NOMO-1 treated with dmso at 0.1 percent for 144 hours (cell line): ENCODE data around the gene ARPC2.

Experiments used
- DNase-seq: peaks from one replicate; lab custom pipeline; 2025; ENCODE audit not compliant: unreplicated experiment; lab: John Stamatoyannopoulos, UW

Gene ARPC2

GRCh38 chr2:218252509-218253231 lies 35.7 kb downstream of the ARPC2 start:
- peak; percentile 22 for DNase-seq

- no peak for DNase-seq
Observed at GRCh38 chr2:218253232-218253625, 36.2 kb downstream of the ARPC2 start.

- DNase-seq = no peak
Observed at GRCh38 chr2:218255446-218255845, 38.5 kb downstream of the ARPC2 start.

DNA sequence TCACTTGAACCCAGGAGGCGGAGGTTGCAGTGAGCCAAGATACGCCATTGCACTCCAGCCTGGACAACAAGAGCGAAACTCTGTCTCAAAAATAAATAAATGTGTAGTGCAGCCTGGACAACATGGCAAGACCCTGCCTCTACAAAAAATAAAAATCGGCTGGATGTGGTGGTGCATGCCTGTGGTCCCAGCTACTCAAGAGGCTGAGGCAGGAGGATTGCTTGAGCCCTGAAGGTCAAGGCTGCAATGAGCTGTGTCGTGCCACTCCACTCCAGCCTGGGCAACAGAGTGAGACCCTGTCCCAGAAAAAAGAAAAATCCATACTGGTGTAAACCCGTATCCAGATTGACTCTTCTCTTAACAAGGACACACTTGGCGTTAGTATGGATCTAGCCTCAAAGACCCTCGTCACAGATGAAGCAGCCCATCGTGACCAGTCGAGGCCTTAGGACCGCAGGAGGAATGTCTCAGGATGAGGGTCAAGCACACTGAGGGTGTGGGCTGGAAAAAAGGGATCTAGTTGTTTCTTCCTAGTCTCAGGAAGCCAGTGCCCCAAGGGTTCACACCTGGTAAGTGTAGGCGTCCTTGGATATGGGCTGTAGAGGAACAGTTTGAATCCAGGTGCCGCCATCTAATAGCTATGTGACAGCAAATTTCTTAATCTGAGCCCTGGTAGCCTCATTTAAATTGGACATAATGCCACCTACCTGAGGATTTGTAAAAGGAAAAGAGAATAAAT lies 39.8 kb downstream of the ARPC2 start:
- no peak for DNase-seq

DNA sequence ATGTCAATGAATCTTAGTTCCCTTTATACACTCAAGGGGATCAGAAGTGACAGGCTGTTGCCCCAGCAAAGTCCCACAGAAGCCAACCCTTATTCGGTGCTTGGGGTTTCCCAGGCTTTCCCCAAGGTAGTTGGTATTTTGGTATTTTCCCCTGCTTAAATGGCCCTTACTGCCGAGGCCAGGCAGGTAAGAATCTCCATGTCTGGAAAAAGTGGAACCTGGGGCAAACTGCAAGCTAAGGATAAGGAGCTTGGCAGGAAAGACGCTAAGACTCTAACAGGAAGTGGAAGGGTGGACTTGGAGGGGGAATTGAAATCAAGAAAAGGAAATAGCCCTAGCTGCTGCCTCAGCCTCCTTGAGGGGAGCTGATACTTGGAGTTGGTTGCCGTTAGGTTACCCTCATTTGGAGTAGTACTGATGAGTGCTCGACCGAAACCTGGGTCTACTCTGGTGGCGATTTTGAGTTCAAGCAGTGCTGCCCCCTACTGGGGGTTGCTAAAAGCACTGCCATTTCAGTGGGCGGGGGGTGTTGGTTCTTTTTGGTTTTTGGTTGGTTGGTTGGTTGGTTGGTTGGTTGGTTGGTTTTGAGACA lies 40.5 kb downstream of the ARPC2 start:
- peak; percentile 95 for DNase-seq

- DNase-seq = no peak
Observed at GRCh38 chr2:218259099-218259961, 42.3 kb downstream of the ARPC2 start.

DNA sequence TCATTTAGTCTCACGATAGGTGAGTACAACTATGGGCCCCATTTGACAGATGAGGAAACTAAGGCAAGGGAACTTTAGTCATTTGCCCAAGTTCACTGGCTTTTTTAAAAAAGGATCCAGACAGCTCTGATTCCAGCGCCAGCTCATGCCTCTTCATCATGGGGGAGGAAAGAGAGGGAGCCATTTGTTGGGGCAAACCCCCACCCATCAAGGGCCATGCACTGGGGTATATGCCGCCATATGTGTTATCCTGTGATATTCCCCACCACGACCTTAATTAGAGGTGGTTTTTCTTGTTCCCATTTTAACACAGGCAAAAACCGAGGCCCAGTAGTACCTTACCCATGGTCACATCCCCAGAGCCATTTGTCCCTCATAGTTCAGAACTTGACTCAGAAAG lies 43.2 kb downstream of the ARPC2 start:
- DNase-seq = no peak

DNA sequence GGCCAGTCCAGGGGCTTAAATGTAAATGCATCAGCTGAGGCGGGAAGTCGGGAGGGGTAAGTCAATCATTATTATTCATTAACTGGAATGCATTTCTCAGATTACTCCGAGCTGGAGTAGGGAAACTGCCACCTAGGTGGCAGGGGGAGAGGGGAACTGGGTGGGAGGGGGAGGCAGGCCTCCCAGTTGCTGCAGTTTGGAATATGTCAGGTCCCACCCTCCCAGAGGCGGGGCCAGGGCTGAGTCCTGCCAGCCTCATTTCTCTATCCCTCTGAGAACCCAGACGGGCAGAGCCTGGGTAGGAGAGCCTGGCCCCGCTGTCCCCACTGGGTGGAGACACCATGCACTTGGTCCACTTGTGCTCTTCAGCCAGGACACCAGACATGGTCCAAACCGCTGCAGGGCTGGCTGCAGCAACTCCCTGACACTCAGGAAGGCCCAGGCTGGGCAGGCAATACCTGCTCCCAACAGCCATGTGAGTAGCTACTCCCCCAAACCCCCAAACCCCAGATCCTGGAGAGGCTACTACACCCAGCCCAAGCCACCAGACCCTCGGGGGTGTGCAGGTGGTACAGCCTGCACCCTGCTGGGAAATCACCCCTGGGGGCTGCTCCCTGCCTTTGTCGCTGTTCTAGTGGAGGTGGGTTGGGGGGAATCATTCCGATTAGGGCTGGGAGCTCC lies 43.9 kb downstream of the ARPC2 start, which contains the start of gene GPBAR1:
Gene GPBAR1, plus strand, starts transcription at position 274 of the 681 bp plus-strand sequence. CDS start 1,710 bp downstream, outside the sequence.
- DNase-seq = no peak

GRCh38 chr2:218261423-218262236 lies 44.6 kb downstream of the ARPC2 start:
- DNase-seq = no peak

DNA sequence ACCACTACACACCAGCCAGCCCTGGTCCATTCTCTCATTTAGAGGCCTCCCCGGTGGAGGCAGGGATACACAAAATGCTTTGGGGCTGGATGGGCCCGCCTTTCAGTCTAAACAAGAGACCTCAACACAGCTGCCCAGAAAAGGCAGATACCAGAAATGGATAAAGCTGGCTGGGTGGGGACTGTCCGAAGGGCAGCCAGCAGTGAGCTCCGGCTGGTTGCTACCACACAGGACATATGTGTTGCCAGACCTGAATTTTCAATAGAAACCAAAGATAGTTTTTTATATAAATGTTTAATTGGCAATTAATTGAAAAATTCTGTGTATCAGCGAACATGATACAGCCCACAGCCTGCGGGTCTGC lies 45.2 kb downstream of the ARPC2 start:
- no peak for DNase-seq

DNA sequence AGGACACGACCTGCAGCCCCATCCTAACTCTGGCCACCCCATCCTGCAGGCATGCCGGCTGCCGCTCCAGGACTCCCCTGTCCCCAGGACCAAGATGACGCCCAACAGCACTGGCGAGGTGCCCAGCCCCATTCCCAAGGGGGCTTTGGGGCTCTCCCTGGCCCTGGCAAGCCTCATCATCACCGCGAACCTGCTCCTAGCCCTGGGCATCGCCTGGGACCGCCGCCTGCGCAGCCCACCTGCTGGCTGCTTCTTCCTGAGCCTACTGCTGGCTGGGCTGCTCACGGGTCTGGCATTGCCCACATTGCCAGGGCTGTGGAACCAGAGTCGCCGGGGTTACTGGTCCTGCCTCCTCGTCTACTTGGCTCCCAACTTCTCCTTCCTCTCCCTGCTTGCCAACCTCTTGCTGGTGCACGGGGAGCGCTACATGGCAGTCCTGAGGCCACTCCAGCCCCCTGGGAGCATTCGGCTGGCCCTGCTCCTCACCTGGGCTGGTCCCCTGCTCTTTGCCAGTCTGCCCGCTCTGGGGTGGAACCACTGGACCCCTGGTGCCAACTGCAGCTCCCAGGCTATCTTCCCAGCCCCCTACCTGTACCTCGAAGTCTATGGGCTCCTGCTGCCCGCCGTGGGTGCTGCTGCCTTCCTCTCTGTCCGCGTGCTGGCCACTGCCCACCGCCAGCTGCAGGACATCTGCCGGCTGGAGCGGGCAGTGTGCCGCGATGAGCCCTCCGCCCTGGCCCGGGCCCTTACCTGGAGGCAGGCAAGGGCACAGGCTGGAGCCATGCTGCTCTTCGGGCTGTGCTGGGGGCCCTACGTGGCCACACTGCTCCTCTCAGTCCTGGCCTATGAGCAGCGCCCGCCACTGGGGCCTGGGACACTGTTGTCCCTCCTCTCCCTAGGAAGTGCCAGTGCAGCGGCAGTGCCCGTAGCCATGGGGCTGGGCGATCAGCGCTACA lies 45.9 kb downstream of the ARPC2 start:
- DNase-seq = no peak

GRCh38 chr2:218263817-218264641 lies 47.0 kb downstream of the ARPC2 start:
- DNase-seq = no peak

- no peak for DNase-seq
Observed at GRCh38 chr2:218264773-218265561, 48.0 kb downstream of the ARPC2 start.

DNA sequence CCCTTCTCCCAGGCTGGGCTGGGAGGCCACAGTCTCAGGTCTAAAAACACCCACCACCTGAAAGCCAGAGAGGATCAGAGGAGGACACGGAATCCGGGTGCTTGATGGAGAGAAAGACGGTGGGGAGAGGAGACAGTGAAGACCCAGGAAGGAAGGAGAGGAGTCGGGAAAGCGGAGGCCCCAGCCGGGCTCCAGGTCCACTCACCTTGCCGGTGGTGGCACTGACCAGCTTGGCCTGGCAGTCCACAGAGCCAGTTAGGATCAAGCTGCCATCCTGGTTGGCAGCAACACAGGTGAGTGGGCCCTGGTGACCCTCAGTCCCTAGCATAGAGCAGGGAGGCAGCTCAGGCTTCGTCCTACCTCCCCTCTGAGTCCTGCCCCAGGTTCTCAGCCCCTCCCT lies 48.6 kb downstream of the ARPC2 start:
- no peak for DNase-seq

DNA sequence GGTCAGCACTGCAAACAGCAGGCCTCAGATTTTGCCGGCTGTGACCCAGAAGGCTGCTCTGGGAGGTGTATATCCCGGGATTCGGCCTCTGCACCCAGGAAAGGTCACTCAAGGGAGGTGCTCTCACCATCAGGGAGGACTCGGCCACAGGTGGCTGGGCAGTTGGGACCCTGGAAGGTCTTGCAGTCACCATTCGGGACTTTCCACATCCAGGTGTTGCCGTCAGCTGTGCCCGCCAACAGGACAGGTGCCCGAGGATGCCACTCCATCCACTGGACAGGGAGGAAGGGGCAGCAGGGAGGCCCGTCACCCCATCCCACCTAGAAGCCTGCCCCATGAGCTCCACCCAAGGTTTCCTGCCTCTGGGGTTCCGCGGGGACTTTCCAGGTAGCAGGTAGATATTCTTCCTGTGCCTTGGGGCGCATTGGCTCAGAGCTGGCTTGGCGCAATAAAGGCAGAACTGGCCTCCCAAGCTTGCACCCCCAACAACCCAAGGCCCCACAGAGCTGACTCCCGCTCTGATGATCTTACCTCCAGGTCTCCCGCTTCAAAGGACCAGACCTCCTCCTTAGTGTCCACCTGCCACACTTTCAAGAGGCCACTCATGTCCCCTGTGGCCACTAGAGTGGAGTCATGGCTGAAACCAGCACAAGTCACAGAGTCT lies 49.5 kb downstream of the ARPC2 start:
- DNase-seq = no peak

GRCh38 chr2:218267259-218267658 lies 50.3 kb downstream of the ARPC2 start:
- DNase-seq = no peak
